Gastrocnemius medialis (tissue), 4 donors: Measurements from ENCODE around the gene GAL3ST3. TPM values are rescaled to one million over a fixed set of nuclear protein-coding genes. Genes with fewer than 3 reads are reported as not detected.

Source experiments
- ATAC-seq, 2 donors: fragments of 150-250 bp; one replicate each; pipeline ENCODE4 v1.9.1; 2016
- DNase-seq, 2 donors: peaks; one replicate each; pipeline ENCODE4 v3.0.0-alpha.2; 2019
- H3K27ac ChIP-seq, 4 donors: fragments of 200-600 bp; sonication (generic); 1 replicate in 1 of 4; 2 replicates in 3 of 4; pipeline ENCODE4 v1.5.1; 2016 to 2018; ENCODE audit warnings: mild to moderate bottlenecking in 2 of 4, moderate library complexity in 1 of 4
- H3K27me3 ChIP-seq, 3 donors: fragments of 200-600 bp; sonication (generic) in 2 of 3; 1 replicate in 1 of 3; 2 replicates in 2 of 3; pipeline versions ENCODE4 v1.5.1 to v1.6.0; 2016 to 2019; ENCODE audit warnings: mild to moderate bottlenecking in 1 of 3, moderate library complexity in 1 of 3
- H3K36me3 ChIP-seq, 2 donors: fragments of 200-600 bp; sonication (generic) in 1 of 2; one replicate each; pipeline ENCODE4 v1.5.1; 2017 to 2018
- H3K4me1 ChIP-seq, 2 donors: fragments of 200-600 bp; sonication (generic) in 1 of 2; one replicate each; pipeline ENCODE4 v1.5.1; 2016 to 2017; ENCODE audit warnings: mild to moderate bottlenecking in 2 of 2
- H3K4me3 ChIP-seq, 4 donors: fragments of 200-600 bp; sonication (generic) in 3 of 4; 1 replicate in 1 of 4; 2 replicates in 3 of 4; pipeline ENCODE4 v1.5.1; 2016 to 2019; ENCODE audit warnings: mild to moderate bottlenecking in 2 of 4
- H3K9me3 ChIP-seq, 3 donors: fragments of 200-600 bp; sonication (generic) in 2 of 3; 1 replicate in 1 of 3; 2 replicates in 2 of 3; pipeline ENCODE4 v1.5.1; 2016 to 2019
- CTCF ChIP-seq, 5 experiments: fragments of 450-650 bp in 3 of 5; fragments of 200-600 bp in 2 of 5; sonication (generic) in 2 of 5; IDR thresholded peaks in 4 of 5; conservative IDR thresholded peaks in 1 of 5; 1 replicate in 4 of 5; 2 replicates in 1 of 5; pipeline ENCODE4 v1.5.1; 2016 to 2019; ENCODE audit warnings: antibody characterized with exemption in 5 of 5, mild to moderate bottlenecking in 3 of 5, moderate library complexity in 3 of 5
- POLR2A ChIP-seq, 2 donors: fragments of 450-650 bp; IDR thresholded peaks; one replicate each; pipeline ENCODE4 v1.6.1; 2017; ENCODE audit warnings: antibody characterized with exemption in 2 of 2, mild to moderate bottlenecking in 2 of 2, moderate library complexity in 2 of 2
- in situ Hi-C, 4 donors: fragments of 200-750 bp; cut with MboI; loops; one replicate each; pipeline versions ENCODE4 v1.15.0 to v1.8.0; 2017; ENCODE audit warnings: low sequenced_read_pairs in 4 of 4
- intact Hi-C: fragments of 100-400 bp; cut with DNase I; formaldehyde crosslinking; loops from one replicate; pipeline ENCODE4 v1.15.1; 2023; ENCODE audit warnings: low total_unique reads
- total RNA-seq, 4 donors: library from RNA; depleted of rRNA; stranded (reverse); fragments of >200 nt; gene quantifications; one replicate each; pipeline versions ENCODE4 v1.1.0 to v1.2.3, GENCODE V29; 2016

GAL3ST3 gene
- total RNA-seq, 4 donors from 2014 or later = 0.12 TPM; not detected in 3

GRCh38 chr11:66016793-66017177, 32.2 kb downstream of the GAL3ST3 start:
- Histone ChIP-seq H3K4me3 (no peak overlapping the region), H3K27ac (peak overlapping the region in 1 of 4 donors; percentile 69), H3K36me3 (no peaks in the 10 kb centered on the region), H3K27me3 (peaks cover 9 to 13% (median 13%) of the 10 kb centered on the region in 3 donors), H3K9me3 (no peaks in the 10 kb centered on the region), H3K4me1 (peaks cover 9 to 15% of the 10 kb centered on the region in 2 donors)
- TF ChIP-seq CTCF (IDR thresholded peaks at IDR 0.05 in 4 of 5, conservative IDR thresholded peaks at IDR 0.05 in 1 of 5) (no peak), POLR2A (IDR thresholded peaks at IDR 0.05) (no peak)
- in situ Hi-C loops = no loop called here
- DNase-seq (no peak), ATAC-seq (no peak)
- intact Hi-C loops = no loop called here

- ATAC-seq (no peak), DNase-seq (no peak)
- in situ Hi-C loops = no loop called here
- peaks cover 12 to 18% (median 17%) of the 10 kb centered on the region in 3 donors for H3K27me3 ChIP-seq
- intact Hi-C loops = no loop called here
- peak overlapping the region in 1 of 4 donors; percentile 69 for H3K27ac ChIP-seq
- H3K4me1 ChIP-seq = peaks cover 9 to 15% of the 10 kb centered on the region in 2 donors
- H3K36me3 ChIP-seq = no peaks in the 10 kb centered on the region
- H3K9me3 ChIP-seq = no peaks in the 10 kb centered on the region
- H3K4me3 ChIP-seq = no peak overlapping the region
- TF ChIP-seq POLR2A (IDR thresholded peaks at IDR 0.05) = no peak
- TF ChIP-seq CTCF (IDR thresholded peaks at IDR 0.05 in 4 of 5, conservative IDR thresholded peaks at IDR 0.05 in 1 of 5) = no peak
These were observed 32.8 kb downstream of the GAL3ST3 start for GRCh38 chr11:66015936-66016792.

- Histone ChIP-seq H3K4me3 (no peak overlapping the region), H3K36me3 (no peaks in the 10 kb centered on the region), H3K27me3 (peaks cover 12 to 18% (median 17%) of the 10 kb centered on the region in 3 donors), H3K9me3 (no peaks in the 10 kb centered on the region), H3K27ac (peak overlapping the region in 2 of 4 donors; percentile 34 to 69), H3K4me1 (peaks cover 9 to 15% of the 10 kb centered on the region in 2 donors)
- intact Hi-C loops (no loop called here), in situ Hi-C loops (no loop called here)
- DNase-seq = no peak
- TF ChIP-seq POLR2A (IDR thresholded peaks at IDR 0.05) (no peak), CTCF (IDR thresholded peaks at IDR 0.05 in 4 of 5, conservative IDR thresholded peaks at IDR 0.05 in 1 of 5) (no peak)
- ATAC-seq = peak in 1 of 2 donors; percentile 51
These were observed 33.5 kb downstream of the GAL3ST3 start for GRCh38 chr11:66015454-66015881.

GRCh38 chr11:66014804-66015453, 34.0 kb downstream of the GAL3ST3 start:
- no peaks in the 10 kb centered on the region for H3K36me3 ChIP-seq
- H3K4me1 ChIP-seq = peaks cover 9 to 15% of the 10 kb centered on the region in 2 donors
- no peak overlapping the region for H3K4me3 ChIP-seq
- peaks cover 12 to 18% (median 17%) of the 10 kb centered on the region in 3 donors for H3K27me3 ChIP-seq
- in situ Hi-C loops = no loop called here
- TF ChIP-seq CTCF (IDR thresholded peaks at IDR 0.05 in 4 of 5, conservative IDR thresholded peaks at IDR 0.05 in 1 of 5) (no peak), POLR2A (IDR thresholded peaks at IDR 0.05) (no peak)
- no peak for ATAC-seq
- no peaks in the 10 kb centered on the region for H3K9me3 ChIP-seq
- intact Hi-C loops = no loop called here
- peak overlapping the region in 2 of 4 donors; percentile 34 to 69 for H3K27ac ChIP-seq
- DNase-seq = no peak
